HK-2 (cell line): Measurements from ENCODE around the gene ZFYVE9.
A peak's percentile ranks its signal among the peaks of the same experiment; 100 is the strongest.

Source experiments
- DNase-seq: peaks from one replicate; pipeline ENCODE4 v3.0.0-alpha.2; 2018; ENCODE audit not compliant: unreplicated experiment

Gene ZFYVE9

DNA sequence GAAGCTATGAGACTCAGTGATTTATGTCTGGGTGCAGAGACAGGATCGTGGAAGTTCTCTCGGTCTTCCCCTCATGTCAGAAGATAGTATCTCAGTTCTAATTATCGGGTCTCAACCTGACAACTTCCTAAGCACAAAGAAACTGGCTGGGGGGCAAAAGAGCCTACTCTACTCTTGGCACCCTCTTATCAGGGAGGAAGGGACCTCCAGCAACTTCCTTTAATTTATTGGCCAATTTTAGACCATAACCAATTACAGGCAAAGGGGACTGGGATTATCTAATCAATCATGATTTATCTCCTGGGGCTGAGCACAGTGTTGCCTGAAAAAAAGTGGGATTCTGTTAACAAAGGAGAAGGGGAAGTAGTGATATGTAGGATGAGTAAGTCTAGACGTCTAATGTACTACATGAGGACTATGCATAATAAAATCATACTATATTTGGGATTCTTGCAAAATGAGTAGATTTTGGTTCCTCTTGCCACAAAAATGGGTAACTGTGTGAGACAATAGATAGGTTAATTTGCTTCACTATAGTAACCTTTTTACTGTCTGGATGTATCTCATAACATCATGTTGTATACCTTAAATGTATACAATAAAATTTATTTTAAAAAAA is 98.8 kb downstream of the ZFYVE9 start:
- DNase-seq, result no peak

DNA sequence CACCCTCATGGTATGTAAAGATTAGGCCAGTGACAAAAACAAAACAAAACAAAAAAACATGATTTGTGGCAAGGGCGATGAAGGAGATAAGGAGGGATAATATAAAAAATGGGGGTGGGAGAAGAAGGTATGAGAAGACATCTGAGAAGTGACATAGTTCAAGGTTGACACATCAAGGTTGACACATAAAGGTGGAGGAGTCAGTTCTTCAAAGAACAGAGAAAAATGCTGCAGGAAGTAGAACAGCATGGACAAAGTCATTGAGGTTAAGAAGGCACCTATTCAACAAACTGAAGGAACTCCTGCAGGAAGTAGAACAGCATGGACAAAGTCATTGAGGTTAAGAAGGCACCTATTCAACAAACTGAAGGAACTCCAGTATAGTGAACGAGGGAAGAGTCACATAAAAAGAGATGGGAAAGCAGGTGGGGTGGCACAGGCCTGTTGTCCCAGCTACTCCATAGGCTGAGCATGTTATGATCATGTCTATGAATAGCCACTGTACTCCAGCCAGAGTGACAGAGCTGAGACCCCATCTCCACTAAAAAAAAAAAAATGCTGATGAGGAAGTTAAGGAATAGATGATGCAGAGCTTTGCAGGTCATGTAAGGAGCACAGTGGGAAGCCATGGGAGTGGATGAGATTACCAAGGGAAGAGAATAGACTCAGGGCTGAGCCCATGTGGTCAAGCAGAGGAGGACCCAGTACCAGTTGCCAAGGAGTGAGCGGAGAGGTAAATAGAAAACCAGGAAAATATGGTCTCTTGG is 101.5 kb downstream of the ZFYVE9 start:
- DNase-seq, result no peak

DNA sequence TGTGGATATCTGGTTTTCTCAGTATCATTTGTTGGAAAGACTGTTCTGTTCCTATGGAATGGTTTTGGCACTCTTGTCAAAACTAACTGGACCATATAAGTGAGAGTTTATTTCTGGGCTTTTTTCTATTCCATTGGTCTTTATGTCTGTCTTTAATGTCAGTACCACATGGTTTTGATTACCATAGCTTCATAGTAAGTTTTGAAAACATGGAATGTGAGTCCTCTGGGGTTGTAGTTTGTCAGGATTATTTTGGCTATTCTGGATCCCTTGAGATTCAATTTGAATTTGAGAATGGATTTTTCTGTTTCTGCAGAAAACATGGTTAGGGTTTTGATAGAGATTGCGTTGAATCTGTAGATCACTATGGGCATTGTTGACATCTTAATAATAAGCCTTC is 107.9 kb downstream of the ZFYVE9 start:
- DNase-seq, result no peak

DNA sequence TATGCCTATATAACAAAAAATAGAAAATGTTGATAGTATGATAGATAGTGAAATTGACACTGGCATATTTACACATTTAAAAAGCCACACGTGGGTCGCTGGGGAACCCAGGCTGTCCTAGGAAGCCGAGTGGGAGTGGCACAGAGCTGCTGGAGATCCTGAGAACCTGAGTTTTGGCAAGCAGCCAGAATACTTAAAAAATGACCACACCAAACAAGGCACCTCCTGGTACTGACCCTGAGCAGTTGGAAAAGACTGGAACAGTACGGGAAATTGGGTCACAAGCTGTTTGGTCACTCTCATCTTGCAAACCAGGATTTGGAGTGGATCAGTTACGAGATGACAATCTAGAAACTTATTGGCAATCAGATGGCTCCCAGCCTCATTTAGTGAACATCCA is 111.5 kb downstream of the ZFYVE9 start:
- no peak for DNase-seq

DNA sequence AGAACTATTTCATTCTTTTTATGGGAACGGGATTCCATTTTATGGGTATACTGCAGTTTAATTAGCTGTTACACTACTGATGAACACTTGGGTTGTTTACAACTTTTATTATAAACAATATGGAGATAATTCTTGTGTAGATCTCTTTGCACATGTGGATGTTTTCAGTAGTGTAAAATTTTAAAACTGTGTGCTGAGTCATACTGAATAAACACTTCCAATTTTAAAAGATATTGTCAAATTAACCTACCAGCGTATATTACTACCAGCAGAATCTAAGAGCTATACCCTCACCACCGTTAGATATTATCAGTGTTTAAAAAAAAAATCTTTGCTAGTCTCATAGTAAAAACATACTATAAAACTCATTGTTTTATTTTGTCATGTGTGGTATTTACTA is 118.0 kb downstream of the ZFYVE9 start:
- no peak for DNase-seq

DNA sequence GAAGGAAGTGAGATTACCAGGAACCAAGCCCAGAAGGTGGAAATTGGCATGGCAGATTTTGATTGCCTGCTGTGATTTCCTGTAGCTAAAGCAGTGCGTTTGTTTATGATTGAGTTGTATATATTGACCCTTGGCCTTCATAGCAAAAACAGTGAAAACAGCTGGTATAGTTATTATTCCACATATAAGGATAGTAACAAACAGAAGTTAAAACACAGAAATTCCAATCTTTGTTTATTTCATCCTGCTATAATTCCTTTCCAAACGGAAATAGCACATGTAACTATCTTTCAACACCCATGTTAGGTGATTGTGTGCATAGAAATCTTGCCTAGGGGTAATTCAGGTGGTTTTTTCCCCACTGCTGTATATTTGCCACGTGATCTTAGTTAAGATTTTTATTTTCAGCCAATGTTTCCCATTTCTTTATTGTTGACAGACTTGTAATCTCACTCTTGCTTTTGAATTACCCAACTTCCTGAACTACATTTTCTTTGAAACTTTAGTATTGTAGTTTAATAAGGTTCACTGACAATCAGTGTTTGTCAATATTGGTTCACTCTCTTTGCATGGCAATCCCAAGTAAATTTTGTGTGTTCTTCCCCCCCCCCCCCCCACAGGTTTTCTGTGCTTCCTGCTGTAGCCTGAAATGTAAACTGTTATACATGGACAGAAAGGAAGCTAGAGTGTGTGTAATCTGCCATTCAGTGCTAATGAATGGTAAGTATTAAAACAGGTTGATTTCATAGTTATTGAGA is 121.4 kb downstream of the ZFYVE9 start:
- no peak for DNase-seq

DNA sequence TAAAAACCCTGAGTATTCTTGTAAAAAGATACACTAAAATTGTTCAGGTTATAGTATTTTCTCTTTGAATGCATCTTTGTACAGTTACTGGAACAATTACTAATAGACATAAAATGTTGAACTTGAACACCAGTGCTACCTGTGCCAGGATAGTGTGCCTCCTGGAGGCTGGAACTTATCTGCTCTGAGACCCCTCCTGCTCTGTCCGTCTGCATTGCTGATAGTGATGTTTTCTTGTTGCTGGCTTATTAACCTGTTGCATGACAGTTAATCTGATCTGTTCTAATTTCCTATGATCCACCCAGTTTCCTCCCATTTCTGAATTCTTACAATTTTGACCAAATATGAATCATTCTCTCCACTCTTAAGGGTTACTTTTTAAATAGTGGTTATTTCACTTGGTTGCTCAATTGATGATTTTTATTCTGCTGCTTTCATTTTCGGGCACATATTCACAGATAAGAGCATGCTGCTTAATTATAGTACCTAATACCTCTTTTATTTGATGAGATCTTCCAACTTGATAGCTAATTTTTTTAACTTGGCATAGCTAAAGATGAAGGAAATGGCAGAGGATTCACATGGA is 122.7 kb downstream of the ZFYVE9 start:
- DNase-seq, result no peak

DNA sequence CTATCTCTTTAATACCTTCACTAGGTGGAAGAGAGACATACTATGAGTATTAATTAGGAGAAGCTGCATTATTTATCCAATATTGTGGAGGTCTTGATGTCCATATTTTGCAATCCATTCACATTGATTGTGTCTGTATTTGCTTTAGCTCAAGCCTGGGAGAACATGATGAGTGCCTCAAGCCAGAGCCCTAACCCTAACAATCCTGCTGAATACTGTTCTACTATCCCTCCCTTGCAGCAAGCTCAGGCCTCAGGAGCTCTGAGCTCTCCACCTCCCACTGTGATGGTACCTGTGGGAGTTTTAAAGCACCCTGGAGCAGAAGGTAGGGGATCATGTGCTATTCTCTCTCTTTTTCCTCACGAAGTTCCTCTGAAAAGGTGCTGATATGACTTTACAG is 124.6 kb downstream of the ZFYVE9 start:
- DNase-seq, result no peak

DNA sequence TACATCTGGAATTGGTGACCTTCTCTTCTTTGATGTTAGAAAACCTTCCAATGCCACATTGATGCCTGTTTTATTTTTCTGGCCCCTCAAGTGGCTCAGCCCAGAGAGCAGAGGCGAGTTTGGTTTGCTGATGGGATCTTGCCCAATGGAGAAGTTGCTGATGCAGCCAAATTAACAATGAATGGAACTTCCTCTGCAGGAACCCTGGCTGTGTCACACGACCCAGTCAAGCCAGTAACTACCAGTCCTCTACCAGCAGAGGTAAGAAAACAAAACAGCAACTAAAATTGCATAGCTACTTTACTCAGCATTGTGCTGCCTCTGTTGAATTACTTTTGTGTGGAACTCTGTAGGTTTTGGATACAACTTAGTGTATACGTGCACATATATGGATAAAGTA is 126.5 kb downstream of the ZFYVE9 start:
- DNase-seq, result no peak

DNA sequence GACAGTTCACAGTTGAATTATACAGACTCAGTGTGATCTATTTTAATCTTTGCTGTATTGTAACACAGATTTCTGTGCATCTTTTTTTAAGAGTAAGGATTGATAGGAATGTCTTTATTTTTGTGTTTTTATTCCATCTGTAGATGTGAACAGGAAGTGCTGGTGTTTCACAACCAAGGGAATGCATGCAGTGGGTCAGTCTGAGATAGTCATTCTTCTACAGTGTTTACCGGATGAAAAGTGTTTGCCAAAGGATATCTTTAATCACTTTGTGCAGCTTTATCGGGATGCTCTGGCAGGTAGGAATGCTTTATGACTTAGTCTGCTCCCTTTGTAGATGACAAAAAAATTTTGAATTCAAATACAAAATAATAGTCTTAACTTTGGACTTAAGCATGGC is 139.6 kb downstream of the ZFYVE9 start:
- DNase-seq, result no peak

DNA sequence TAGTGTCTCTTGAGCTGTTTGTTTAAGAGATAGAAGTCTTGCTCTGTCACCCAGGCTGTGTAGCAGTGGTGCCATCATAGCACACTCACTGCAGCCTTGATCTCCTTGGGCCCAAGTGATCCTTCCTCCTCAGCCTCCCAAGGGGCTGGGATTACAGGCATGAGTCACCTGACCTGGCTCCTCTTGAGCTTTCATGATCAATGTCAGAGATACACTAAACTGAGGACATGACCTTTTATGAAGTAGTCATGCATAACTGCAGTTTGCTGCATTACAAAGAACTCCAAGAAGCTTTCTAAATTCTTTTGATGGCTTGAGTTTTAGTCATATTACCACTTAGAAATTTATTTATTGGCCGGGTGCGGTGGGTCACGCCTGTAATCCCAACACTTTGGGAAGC is 146.4 kb downstream of the ZFYVE9 start:
- peak; percentile 37 for DNase-seq

DNA sequence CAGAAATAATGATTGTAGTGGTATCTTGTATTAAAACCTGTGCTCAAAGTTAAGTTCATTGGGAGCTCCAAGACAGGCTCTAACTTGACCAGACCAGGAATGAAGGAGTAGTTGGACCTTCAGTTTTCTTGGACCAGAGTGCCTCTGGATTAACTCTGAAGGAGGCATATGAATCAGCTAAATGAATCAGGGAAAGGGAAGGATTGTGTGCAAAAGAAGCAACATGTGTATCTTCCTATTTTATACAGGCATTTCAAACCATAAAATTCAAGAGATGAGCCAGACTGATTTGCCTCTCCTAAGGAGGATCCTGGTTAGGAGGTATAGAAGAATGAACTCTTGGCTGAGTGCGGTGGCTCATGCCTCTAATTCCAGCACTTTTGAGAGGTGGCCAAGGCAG is 152.7 kb downstream of the ZFYVE9 start:
- DNase-seq, result no peak

DNA sequence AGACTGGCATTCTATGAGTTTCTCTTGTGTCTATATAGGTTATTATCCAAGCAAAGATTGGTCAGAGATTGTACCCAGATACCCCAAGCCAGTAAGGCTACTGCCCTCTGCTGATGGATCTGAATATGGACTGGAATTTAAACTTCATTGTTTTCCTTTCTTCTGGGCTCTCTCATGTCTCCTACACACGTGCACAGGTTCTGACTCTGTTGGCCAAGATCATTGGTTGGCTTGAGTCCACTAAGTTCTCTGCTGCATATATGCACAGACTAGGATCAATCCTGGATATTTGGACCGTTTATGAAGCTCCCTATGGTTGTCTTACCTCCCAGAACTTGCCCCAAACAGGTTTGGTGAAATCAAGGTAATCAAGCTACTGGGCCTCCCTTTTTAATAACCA is 154.5 kb downstream of the ZFYVE9 start:
- no peak for DNase-seq

DNA sequence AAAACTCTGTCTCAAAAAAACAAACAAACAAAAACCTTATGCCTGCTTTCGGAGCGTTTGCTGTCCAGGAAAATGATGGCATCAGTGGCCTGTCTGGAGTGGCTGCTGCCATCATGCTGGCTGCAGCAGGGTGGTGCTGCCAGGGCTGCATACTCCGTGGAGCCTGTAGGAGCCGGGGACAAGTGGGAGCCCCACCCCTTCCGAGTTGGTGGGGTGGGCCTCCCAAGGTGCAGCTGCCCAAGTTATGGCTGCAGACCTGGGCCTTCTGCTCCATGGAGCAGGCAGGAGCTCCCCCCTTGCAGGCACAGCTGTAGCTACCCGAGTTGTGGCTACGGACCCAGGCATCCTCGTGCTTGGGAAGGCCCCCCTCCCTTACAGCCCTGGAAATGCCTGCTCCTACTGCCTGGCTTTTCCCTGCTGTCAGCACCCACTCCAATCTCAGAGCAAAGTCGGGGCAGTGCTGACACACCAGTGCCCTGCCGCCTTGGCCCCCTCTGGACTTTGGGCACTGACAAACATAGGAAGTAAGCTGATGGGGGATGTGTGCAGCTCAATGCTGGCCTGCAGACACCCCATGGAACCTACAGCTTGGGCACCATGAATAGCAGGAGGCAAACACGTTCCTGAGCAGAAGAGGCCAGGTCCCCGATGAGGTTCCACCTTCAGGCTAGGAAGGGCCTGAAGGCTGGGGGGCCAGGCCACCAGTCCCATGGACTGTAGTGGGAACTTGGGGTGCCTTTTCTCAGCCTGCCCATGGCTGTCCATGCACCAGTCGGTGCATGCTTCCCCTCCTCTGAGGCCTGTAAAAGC is 163.7 kb downstream of the ZFYVE9 start:
- no peak for DNase-seq

DNA sequence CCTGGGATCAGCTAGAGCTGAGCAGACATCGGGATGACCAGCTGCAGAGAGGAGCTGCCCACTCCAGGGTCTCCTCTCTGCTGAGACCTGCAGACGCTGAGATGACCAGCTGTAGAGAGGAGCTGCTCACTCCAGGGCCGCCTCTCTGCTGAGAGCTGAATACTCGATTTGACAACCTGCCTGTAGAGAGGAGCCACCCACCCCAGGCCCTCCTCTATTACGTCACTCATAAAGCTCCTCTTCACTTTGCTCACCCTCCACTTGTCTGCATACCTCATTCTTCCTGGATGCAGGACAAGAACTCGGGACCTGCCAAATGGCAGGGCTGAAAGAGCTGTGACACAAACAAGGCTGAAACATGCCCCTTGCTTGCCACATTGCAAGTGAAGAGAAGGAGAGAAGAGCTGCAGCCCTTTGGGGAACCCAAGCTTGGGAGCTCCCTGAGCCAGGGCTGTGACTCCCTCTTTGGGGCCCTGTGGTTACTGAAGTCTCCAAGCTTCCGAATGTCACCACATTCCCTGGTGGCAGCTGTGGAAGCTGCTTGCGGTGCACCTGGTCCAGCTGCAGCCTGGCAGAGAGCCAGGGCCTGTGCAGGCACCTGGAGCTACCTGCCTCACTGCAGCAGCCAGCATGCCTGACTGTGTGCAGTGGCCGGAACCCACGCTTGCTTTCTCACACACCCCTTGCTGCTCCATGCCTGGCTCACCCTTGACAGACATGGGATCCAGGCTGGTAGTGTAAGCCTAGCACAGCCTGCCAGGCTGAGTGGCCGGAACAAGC is 164.5 kb downstream of the ZFYVE9 start:
- DNase-seq, result no peak

DNA sequence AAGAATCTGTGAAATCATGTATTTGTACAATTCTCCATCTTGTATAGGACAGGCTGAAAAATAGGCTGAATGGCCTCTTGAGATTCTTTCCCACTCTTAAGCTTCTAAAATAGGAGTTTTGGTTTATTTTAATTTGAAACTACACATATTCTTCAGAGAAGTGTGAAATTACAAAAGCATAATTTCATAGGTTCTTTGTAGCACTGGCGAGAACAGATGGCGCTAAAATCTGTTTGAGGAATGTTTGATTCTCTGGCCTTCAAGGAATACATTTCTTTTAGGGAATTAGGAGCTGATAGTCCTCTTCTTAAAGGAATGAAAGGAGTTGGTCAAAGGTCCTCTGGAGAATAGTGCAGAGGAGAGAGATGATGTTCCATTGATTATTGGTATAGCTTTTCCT is 179.2 kb downstream of the ZFYVE9 start:
- DNase-seq, result no peak

DNA sequence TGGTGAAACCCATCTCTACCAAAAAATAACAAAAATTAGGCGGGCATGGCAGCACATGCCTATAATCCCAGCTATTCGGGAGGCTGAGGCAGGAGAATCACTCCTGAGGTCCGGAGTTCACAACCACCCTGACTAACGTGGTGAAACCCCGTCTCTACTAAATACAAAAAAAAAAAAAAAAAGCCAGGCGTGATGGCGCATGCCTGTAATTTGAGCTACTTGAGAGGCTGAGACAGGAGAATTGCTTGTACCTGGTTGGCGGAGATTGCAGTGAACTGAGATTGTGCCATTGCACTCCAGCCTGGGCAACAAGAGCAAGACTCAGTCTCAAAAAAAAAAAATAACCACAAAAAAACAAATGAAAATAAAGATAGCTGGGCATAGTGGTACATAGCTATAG is 181.8 kb downstream of the ZFYVE9 start:
- DNase-seq, result no peak

DNA sequence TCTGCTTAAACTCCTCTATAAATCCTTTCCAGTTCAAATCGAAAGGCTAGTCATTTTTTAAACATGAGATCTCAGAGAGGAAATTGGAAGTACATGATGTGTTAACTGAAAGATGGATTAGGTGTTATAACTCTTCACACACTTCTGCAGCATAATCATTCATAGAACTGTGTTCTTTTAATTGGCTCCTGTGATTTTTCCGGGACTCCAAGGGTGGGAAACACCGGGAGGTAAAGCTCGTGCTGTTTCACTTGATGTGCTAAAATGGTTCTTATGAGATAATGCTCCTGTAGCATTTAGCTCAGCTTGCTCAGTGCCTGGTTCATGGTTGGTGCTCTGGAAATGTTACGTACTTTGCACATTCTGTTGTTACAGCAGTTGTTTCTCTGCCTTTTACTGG is 183.9 kb downstream of the ZFYVE9 start:
- no peak for DNase-seq

DNA sequence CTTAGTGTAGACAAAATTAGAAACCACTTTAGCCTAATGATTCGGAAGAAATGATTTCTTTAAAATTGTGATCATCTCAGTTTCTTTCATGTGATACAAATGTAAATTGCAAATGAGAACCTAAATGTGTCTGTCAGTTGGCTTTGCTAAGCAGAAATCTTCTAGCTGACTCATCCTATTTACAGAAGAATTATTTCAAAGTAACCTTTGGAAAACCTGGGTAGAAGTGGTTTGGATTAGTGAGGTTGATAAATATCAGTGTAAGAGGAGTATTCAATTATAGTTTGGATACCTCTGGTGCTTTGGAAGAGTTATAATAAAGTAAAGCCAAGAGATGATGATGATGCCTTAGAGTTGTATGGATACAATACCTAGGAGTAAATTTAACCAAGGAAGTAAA is 186.7 kb downstream of the ZFYVE9 start:
- no peak for DNase-seq

DNA sequence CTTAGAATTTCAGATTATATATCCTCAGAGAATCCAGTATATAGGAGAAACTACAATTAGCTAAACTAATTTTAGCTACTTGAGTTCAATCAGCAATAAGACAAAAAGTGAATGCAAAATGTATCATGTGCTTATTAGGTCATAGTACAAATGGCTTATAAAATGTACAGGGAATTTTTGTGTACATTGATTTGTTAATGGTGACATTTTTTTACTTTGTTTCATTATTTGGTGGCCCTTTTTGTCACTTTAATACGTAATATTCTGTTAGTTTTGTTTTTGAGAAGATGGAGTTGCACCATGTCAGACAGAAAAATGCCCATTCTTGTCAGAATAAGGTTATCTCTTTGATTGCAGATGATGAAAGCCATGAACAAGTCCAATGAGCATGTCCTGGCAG is 190.5 kb downstream of the ZFYVE9 start:
- no peak for DNase-seq

DNA sequence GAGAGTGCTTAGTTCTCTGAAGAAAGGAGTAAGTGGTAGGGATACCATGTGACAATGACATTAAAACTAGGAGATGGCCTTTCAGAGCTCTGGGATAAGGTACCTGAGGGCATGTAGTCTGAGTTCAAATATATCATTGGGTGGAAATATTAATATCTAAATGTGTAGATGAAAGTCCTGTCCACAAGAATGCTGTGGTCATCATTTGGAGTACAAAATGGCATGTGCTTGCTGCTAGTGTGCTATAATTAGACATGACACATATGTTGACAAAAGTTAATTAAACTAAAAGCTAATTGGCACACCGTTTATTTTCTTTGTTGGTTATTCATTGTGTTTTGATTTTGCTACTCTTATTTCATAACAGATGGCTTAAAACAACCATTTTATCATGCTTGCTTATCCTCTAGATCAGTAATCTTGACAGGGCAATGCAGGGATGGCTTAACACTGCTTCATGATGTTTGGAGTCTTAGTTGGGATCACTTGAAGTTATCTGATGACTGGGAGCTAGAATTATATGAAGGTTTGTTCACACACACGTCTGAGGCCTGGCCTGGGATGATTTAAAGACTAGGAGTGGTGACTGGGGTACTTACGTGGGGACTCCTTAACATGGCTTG is 193.1 kb downstream of the ZFYVE9 start:
- DNase-seq, result no peak
